ENCODE results near the gene CGRRF1. TPM values are rescaled to one million over a fixed set of nuclear protein-coding genes. Genes with fewer than 3 reads are reported as not detected.

The CGRRF1 gene
- total RNA-seq, 8 experiments from 2014 or later, result 8.5 to 21.1 (median 12.0) TPM

DNA sequence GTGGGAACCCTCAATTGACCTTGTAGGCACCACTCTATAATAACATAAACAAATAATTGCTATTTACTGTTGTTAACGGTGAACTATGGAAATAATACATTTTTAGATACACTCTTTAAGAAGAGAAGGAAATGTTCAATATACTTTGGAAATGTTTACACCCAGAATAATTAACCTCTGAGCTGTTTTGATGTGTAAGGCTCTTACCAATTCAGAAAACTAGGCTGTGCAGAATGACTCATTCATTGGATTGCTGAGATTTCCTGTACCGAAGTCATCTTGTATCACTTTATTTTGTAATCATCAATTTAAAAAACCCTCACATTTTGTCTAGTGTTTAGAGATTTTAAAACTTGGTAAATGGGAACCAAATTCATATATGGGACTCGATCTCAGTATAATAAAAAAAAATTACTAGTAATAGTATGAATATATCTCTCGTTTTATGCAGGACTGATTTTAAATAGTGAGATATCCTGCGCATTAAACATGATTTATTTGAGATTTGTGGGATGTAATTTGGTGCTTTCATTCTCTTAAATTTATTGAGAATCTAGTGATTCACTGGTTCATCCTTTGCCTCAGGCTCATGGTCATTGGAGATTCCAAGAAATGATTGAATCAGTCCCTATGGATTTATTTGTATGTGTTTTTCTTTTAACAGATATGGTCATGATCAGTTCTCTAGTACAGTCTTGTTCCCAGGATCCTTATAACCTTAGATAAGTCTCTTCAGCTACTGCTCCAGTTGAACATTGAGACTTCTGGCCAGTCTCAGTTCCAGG lies 61.1 kb downstream of the CGRRF1 start:
- peaks cover 3 to 8% of the 10 kb centered on the region in 2 donors for H3K4me1 ChIP-seq (replicated peaks in 1 of 2)
- ATAC-seq (replicated peaks in 6 of 8), result no peak
- peak overlapping the region in 1 of 5 donors; percentile 1 for H3K4me3 ChIP-seq
- WGBS, 10 experiments, result 2 to 100% (median 82%) methylated on average over 2 to 5 of the region's 5 CpGs
- H3K27ac ChIP-seq, result no peak overlapping the region
- in situ Hi-C loops (cut with MboI; ENCODE audit: low pct_unique_long_range_greater_than_20kb in 2 of 9, low sequenced_read_pairs in 9 of 9, unreplicated experiment in 9 of 9), result loop anchor here in 5 of 9 experiments (10.0 to 25.0 kb wide), 4 partner anchors 116 to 216 kb away; no protein-coding TSS in a partner anchor

DNA sequence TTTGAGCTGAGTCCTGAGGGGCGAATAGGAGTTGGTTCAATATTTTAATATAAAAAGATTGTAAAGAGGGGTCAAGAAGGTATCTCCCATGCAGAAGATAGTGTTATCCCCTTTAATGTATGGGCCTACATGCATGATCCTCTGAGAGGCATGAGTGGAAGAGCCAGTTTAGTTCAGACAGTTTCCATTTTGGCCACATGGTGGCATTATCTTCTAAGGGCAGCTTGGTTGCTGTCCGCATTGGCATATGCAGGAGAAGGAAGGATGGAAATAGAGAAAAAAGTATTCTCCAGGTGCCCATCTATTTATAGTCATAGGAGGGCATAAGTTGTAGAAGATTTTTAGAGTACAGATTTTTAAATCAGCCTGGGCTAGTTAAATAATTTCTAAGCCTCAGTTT lies 62.6 kb downstream of the CGRRF1 start:
- in situ Hi-C loops (cut with MboI; ENCODE audit: low pct_unique_long_range_greater_than_20kb in 2 of 9, low sequenced_read_pairs in 9 of 9, unreplicated experiment in 9 of 9), result loop anchor here in 5 of 9 experiments (10.0 to 25.0 kb wide), 4 partner anchors 115 to 215 kb away; no protein-coding TSS in a partner anchor
- H3K4me3 ChIP-seq, result no peak overlapping the region
- no peak overlapping the region for H3K27ac ChIP-seq
- WGBS, 10 experiments, result 80 to 100% (median 94%) methylated on average over 1 to 2 of the region's 2 CpGs; no CpG with 5 or more reads in 1 of the 10 experiments
- peaks cover 3 to 8% of the 10 kb centered on the region in 2 donors for H3K4me1 ChIP-seq (replicated peaks in 1 of 2)
- ATAC-seq (replicated peaks in 6 of 8), result no peak

DNA sequence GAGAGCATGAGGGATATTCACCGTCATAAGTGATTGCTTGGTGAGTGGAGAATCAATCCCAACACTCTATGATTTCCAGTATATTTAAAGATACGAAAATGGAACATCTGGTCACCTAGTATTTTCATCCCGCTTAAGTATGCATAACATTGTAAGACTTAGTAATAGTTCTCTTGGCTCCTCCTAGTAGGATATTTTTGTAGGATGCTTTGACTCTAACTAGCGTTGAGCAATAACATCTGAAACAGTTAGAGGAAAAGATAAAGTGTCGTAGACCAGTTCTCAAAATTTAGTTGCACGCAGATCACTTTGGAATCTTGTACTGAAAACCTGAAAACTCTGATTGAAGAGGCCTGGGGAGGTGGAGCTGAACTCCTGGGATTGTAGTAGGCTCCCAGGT lies 64.8 kb downstream of the CGRRF1 start:
- in situ Hi-C loops (cut with MboI; ENCODE audit: low pct_unique_long_range_greater_than_20kb in 2 of 9, low sequenced_read_pairs in 9 of 9, unreplicated experiment in 9 of 9), result loop anchor here in 5 of 9 experiments (10.0 to 25.0 kb wide), 4 partner anchors 113 to 213 kb away; no protein-coding TSS in a partner anchor
- Histone ChIP-seq H3K4me1 (replicated peaks in 1 of 2) (no peaks in the 10 kb centered on the region), H3K4me3 (no peak overlapping the region), H3K27ac (no peak overlapping the region)
- no peak for ATAC-seq (replicated peaks in 6 of 8)
- WGBS, 10 experiments, result 25 to 98% (median 89%) methylated on average over 3 to 6 of the region's 6 CpGs; no CpG with 5 or more reads in 1 of the 10 experiments

DNA sequence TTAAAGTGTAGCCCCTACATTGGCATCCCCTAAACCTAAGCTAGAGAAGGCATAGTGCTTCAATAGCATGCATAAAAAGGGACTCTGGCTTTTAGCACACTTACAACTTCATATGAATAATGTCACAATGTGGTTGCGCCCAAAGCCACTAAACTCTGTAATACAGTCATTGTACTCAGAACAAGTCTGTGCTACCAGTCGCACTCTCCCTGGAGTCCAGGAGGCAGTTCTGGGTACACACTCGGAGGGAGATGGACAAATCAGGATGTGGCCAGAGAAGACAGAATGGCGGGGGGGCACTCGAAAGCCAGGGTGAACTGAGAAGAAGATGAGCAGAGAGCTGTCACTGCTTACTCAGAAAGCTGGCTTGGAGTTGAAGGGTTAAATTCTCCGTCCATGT lies 67.8 kb downstream of the CGRRF1 start:
- Histone ChIP-seq H3K27ac (no peak overlapping the region), H3K4me1 (replicated peaks in 1 of 2) (no peaks in the 10 kb centered on the region), H3K4me3 (no peak overlapping the region)
- peak in 1 of 8 experiments; percentile 1 for ATAC-seq (replicated peaks in 6 of 8)
- in situ Hi-C loops (cut with MboI; ENCODE audit: low pct_unique_long_range_greater_than_20kb in 2 of 9, low sequenced_read_pairs in 9 of 9, unreplicated experiment in 9 of 9), result loop anchor here in 2 of 9 experiments (10.0 kb wide), 1 partner anchor 117 kb away; no protein-coding TSS in a partner anchor
- WGBS, 10 experiments, result 94 to 100% (median 96%) methylated on average over 1 to 6 of the region's 6 CpGs; no CpG with 5 or more reads in 5 of the 10 experiments

DNA sequence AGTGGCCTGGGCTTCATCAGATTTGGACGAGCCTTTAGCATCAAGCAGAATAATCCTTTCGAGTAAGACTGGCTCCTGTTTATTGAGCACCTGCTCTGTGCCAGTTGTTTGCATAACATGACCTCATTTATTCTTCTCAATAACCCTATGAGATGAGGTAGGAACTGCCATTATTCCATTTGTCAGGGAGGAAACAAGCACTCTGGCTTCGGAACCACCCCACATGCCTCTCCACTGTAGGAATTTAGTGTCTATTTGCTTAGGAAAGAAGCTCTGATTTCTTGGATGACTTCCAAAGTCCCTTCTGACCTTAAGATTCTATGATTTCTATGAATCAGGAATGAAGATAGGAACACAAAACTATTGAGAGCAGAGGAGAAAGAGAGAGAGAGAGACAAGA lies 68.3 kb downstream of the CGRRF1 start:
- peak in 1 of 8 experiments; percentile 26 for ATAC-seq (replicated peaks in 6 of 8)

DNA sequence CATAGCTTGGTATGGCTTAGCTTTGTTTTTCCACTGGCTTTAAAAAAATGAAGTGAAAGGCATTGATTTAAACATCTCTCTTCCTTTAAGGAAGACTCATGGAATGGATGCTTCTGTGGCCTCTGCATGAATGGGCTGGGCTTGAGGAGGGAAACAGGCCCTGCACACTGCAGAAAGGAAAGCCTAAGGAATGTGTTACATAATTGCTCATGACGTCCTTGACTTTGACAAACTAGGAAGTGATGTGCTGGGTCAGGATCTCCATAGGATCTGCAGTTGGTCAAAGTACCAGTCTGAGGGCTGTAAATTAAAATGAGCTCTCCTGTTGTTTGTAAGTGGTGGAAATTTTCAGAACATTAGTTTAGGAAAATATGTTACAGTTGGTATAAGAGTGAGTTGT lies 69.9 kb downstream of the CGRRF1 start:
- peak in 5 of 8 experiments; percentile 7 to 63 (median 43) for ATAC-seq (replicated peaks in 6 of 8)
- Histone ChIP-seq H3K27ac (no peak overlapping the region), H3K4me1 (replicated peaks in 1 of 2) (no peaks in the 10 kb centered on the region), H3K4me3 (no peak overlapping the region)
- in situ Hi-C loops (cut with MboI; ENCODE audit: low pct_unique_long_range_greater_than_20kb in 2 of 9, low sequenced_read_pairs in 9 of 9, unreplicated experiment in 9 of 9), result loop anchor here in 2 of 9 experiments (10.0 kb wide), 1 partner anchor 115 kb away; no protein-coding TSS in a partner anchor
- 0 to 80% (median 29%) methylated on average over 1 of the region's 1 CpG for WGBS, 10 experiments

More for the DNA sequence above, 68.3 kb downstream of the CGRRF1 start:
- Histone ChIP-seq H3K4me3 (no peak overlapping the region), H3K27ac (no peak overlapping the region), H3K4me1 (replicated peaks in 1 of 2) (no peaks in the 10 kb centered on the region)
- WGBS, 10 experiments, result 50 to 100% (median 82%) methylated on average over 1 to 2 of the region's 3 CpGs; no CpG with 5 or more reads in 4 of the 10 experiments
- in situ Hi-C loops (cut with MboI; ENCODE audit: low pct_unique_long_range_greater_than_20kb in 2 of 9, low sequenced_read_pairs in 9 of 9, unreplicated experiment in 9 of 9), result loop anchor here in 2 of 9 experiments (10.0 kb wide), 1 partner anchor 117 kb away; no protein-coding TSS in a partner anchor

DNA sequence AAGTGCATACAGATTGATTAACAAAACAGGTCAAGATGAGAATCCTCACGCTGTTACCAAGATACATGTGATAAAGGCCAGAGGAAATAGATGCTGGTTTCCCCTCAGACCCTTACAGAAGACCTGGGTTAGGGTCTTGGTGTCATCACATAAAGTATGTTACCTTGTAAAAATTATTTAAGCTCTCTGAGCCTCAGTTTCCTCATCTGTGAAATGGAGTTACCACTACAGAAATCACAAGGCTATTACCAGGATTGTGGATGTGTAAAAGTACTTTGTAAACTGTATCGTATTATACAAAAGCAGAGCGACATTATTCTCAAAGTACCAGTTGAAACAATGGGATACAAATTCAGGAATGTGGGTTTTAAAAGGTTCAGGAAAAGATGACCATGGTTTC lies 71.2 kb downstream of the CGRRF1 start:
- no peak for ATAC-seq (replicated peaks in 6 of 8)
- no peak overlapping the region for H3K27ac ChIP-seq
- no peaks in the 10 kb centered on the region for H3K4me1 ChIP-seq (replicated peaks in 1 of 2)
- 81 to 100% (median 100%) methylated on average over 1 to 3 of the region's 3 CpGs; no CpG with 5 or more reads in 1 of the 10 experiments for WGBS, 10 experiments
- H3K4me3 ChIP-seq, result no peak overlapping the region
- in situ Hi-C loops (cut with MboI; ENCODE audit: low pct_unique_long_range_greater_than_20kb in 2 of 9, low sequenced_read_pairs in 9 of 9, unreplicated experiment in 9 of 9), result no loop called here

DNA sequence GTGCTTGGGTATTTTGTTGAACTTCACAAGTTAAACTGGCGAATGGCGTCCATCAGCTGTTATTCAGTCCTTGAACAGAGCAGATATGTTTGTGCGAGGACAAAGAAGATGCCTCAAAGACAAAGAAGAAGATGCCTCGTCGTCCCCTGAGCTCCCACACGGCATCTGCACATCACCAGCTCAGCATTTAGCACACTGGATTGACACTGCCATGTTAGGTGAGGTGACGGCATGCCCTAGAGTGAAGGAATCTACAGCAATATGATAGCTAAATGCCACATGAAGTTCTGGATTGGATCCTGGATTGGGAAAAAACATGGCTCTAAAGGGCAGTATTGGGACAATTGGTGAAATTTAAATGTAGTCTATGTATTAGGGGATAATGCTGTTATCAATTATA lies 72.6 kb downstream of the CGRRF1 start:
- no peak for ATAC-seq (replicated peaks in 6 of 8)
- no peak overlapping the region for H3K4me3 ChIP-seq
- WGBS, 10 experiments, result 68 to 100% (median 88%) methylated on average over 4 to 7 of the region's 7 CpGs; no CpG with 5 or more reads in 2 of the 10 experiments
- H3K4me1 ChIP-seq (replicated peaks in 1 of 2), result no peaks in the 10 kb centered on the region
- in situ Hi-C loops (cut with MboI; ENCODE audit: low pct_unique_long_range_greater_than_20kb in 2 of 9, low sequenced_read_pairs in 9 of 9, unreplicated experiment in 9 of 9), result no loop called here
- no peak overlapping the region for H3K27ac ChIP-seq

DNA sequence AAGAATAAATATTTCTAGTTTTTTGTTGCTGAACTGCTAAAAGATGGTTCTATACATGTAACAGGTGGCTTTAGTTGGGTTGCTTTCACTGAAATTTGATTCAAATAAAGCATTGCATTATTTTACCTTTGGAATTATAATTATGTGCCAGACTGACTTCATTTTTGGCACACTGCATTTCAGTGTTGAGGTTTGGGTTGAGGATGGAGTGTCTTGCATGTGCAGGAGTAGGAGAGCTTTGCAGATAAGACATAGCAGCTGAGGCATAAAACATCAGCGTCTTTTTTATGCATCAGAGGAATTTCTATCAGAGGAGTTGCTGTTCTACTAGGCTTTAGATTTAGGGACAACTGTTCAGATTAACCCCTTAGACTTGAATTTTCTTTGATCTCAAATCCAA lies 74.4 kb downstream of the CGRRF1 start:
- no peak overlapping the region for H3K4me3 ChIP-seq
- no peak overlapping the region for H3K27ac ChIP-seq
- ATAC-seq (replicated peaks in 6 of 8), result no peak
- WGBS, 10 experiments, result 0 to 100% (median 60%) methylated on average over 1 of the region's 1 CpG; no CpG with 5 or more reads in 3 of the 10 experiments
- H3K4me1 ChIP-seq (replicated peaks in 1 of 2), result no peaks in the 10 kb centered on the region
- in situ Hi-C loops (cut with MboI; ENCODE audit: low pct_unique_long_range_greater_than_20kb in 2 of 9, low sequenced_read_pairs in 9 of 9, unreplicated experiment in 9 of 9), result no loop called here

DNA sequence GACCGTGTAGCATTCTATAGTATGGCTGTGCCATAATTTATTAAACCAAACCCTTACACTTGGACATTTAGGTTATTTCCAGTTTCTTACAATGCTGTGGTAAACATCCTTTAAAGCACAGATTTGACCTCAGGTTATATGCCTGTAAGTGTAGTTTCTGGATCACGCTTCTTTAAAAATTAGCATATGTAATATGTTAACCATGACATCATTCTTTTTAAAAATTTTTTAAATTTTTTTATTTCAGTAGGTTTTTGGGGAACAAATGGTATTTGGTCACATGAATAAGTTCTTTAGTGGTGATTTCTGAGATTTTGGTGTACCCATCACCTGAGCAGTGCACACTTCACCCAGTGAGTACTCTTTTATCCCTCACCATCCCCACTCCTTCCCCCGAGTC lies 75.5 kb downstream of the CGRRF1 start:
- in situ Hi-C loops (cut with MboI; ENCODE audit: low pct_unique_long_range_greater_than_20kb in 2 of 9, low sequenced_read_pairs in 9 of 9, unreplicated experiment in 9 of 9), result no loop called here
- 85 to 100% (median 94%) methylated on average over 2 to 3 of the region's 3 CpGs for WGBS, 10 experiments

More for the DNA sequence above, 75.5 kb downstream of the CGRRF1 start:
- H3K27ac ChIP-seq, result no peak overlapping the region
- H3K4me1 ChIP-seq (replicated peaks in 1 of 2), result no peaks in the 10 kb centered on the region
- ATAC-seq (replicated peaks in 6 of 8), result no peak
- no peak overlapping the region for H3K4me3 ChIP-seq

Other genes starting within 250 kb of the CGRRF1 start
- gene CDKN3, start 112.9 kb upstream of the CGRRF1 start, total RNA-seq, result 10 to 100 TPM in 4 of 8 experiments, 1 to 10 TPM in 4; 2.8 to 74.4 (median 7.9) TPM
- 100 to 1,000 TPM in 3 of 8 experiments, 10 to 100 TPM in 5; 47.7 to 243 (median 78.3) TPM for gene CNIH1, start 68.5 kb upstream of the CGRRF1 start, total RNA-seq
- gene GMFB, start 20.9 kb upstream of the CGRRF1 start, total RNA-seq, result 10 to 100 TPM; 42.3 to 77.8 (median 50.4) TPM
- gene SAMD4A, start 57.2 kb downstream of the CGRRF1 start, total RNA-seq, result 10 to 100 TPM in 4 of 8 experiments, 1 to 10 TPM in 4; 2.1 to 38.6 (median 9.9) TPM